VCaP (cell line): ENCODE measurements around the gene TMTC2.

Source experiments
- H3K27ac ChIP-seq: fragments of 450-650 bp; 2 replicates; pipeline ENCODE4 v1.5.1; 2017
- CTCF ChIP-seq: fragments of 450-650 bp; conservative IDR thresholded peaks from 2 replicates; pipeline ENCODE4 v1.5.1; 2017; ENCODE audit warnings: mild to moderate bottlenecking, moderate library complexity

TMTC2 gene

GRCh38 chr12:82686168-82687020 lies at the start of gene TMTC2:
Gene TMTC2, plus strand, starts transcription at chr12:82686906.
- no peak for TF ChIP-seq CTCF
- peak within 1 kb of the TSS; percentile 97 for H3K27ac ChIP-seq

GRCh38 chr12:82638324-82638723 lies 48.4 kb upstream of the TMTC2 start:
- no peak for TF ChIP-seq CTCF
- no peak overlapping the region for H3K27ac ChIP-seq

- H3K27ac ChIP-seq, result no peak overlapping the region
- no peak for TF ChIP-seq CTCF
Measured at GRCh38 chr12:82644896-82645295, 41.8 kb upstream of the TMTC2 start.

- H3K27ac ChIP-seq, result no peak overlapping the region
- TF ChIP-seq CTCF, result no peak
Measured at GRCh38 chr12:82645414-82645813, 41.3 kb upstream of the TMTC2 start.

- no peak overlapping the region for H3K27ac ChIP-seq
- peak; percentile 22; the same call in 1 of the 2 replicates for TF ChIP-seq CTCF
Measured at GRCh38 chr12:82647853-82648252, 38.9 kb upstream of the TMTC2 start.

- TF ChIP-seq CTCF, result no peak
- H3K27ac ChIP-seq, result no peak overlapping the region
Measured at GRCh38 chr12:82648259-82648909, 38.3 kb upstream of the TMTC2 start.

- H3K27ac ChIP-seq, result no peak overlapping the region
Measured at GRCh38 chr12:82650627-82651337, 35.9 kb upstream of the TMTC2 start.

More at GRCh38 chr12:82650627-82651337, 35.9 kb upstream of the TMTC2 start:
- TF ChIP-seq CTCF, result no peak
